Measurements from ENCODE around the gene SMARCA2.

GRCh38 chr9:2036844-2037243 is 21.7 kb downstream of the SMARCA2 start:
- TF ChIP-seq CTCF (conservative IDR thresholded peaks at IDR 0.05; ENCODE audit: low read length) (no peak), EZH2phosphoT487 (IDR thresholded peaks at IDR 0.05; ENCODE audit: borderline replicate concordance) (no peak)
